Loucy (cell line): ENCODE results near the gene TMEM147.

Source experiments
- H2AFZ ChIP-seq: fragments of 200-600 bp; sonication (generic); 2 replicates; pipeline ENCODE4 v1.6.0; 2016; ENCODE audit warnings: antibody characterized with exemption, mild to moderate bottlenecking, low read length, moderate library complexity
- H3F3A ChIP-seq: fragments of 200-600 bp; 2 replicates; pipeline ENCODE4 v1.6.0; 2016; ENCODE audit warnings: antibody characterized with exemption, low read depth, mild to moderate bottlenecking
- H3K27me3 ChIP-seq: fragments of 200-600 bp; sonication (generic); 2 replicates; pipeline ENCODE4 v1.6.1; 2014; ENCODE audit warnings: low read length, mild to moderate bottlenecking; ENCODE audit not compliant: insufficient read depth, poor library complexity, severe bottlenecking
- H3K36me3 ChIP-seq: fragments of 200-600 bp; sonication (generic); 2 replicates; pipeline ENCODE4 v1.6.1; 2016; ENCODE audit warnings: low read length; ENCODE audit not compliant: insufficient read depth
- H3K4me1 ChIP-seq: fragments of 200-600 bp; sonication (generic); 2 replicates; pipeline ENCODE4 v1.5.1; 2014; ENCODE audit warnings: low read length, mild to moderate bottlenecking; ENCODE audit not compliant: insufficient read depth, poor library complexity, severe bottlenecking
- H3K4me2 ChIP-seq: fragments of 200-600 bp; sonication (generic); 2 replicates; pipeline ENCODE4 v1.6.0; 2014; ENCODE audit warnings: antibody characterized with exemption, low read length, low read depth, mild to moderate bottlenecking; ENCODE audit not compliant: poor library complexity, severe bottlenecking
- H3K4me3 ChIP-seq: fragments of 200-600 bp; sonication (generic); 2 replicates; pipeline ENCODE4 v1.5.1; 2014; ENCODE audit warnings: low read length, mild to moderate bottlenecking, mixed read lengths; ENCODE audit not compliant: poor library complexity, severe bottlenecking
- H3K79me2 ChIP-seq: fragments of 200-600 bp; sonication (generic); 2 replicates; pipeline ENCODE4 v1.6.1; 2014; ENCODE audit warnings: low read length; ENCODE audit not compliant: insufficient read depth
- H3K9ac ChIP-seq: fragments of 200-600 bp; sonication (generic); 2 replicates; pipeline ENCODE4 v1.6.0; 2014; ENCODE audit warnings: mild to moderate bottlenecking, low read depth, low read length, moderate library complexity; ENCODE audit not compliant: poor library complexity, severe bottlenecking
- H3K9me2 ChIP-seq: fragments of 200-600 bp; sonication (generic); replicated peaks from 2 replicates; pipeline ENCODE4 v1.6.1; 2016; ENCODE audit warnings: low read depth, low read length, mixed read lengths
- H3K9me3 ChIP-seq: fragments of 200-600 bp; sonication (generic); 2 replicates; pipeline ENCODE4 v1.6.1; 2014; ENCODE audit warnings: mild to moderate bottlenecking, antibody characterized with exemption, low read length, low read depth; ENCODE audit not compliant: insufficient read depth
- H4K20me1 ChIP-seq: fragments of 200-600 bp; sonication (generic); 2 replicates; pipeline ENCODE4 v1.6.0; 2014; ENCODE audit warnings: antibody characterized with exemption, low read length, mild to moderate bottlenecking; ENCODE audit not compliant: insufficient read depth, poor library complexity, severe bottlenecking
- CTCF ChIP-seq: fragments of 200-600 bp; sonication (generic); conservative IDR thresholded peaks from 2 replicates; pipeline ENCODE4 v1.5.1; 2014; ENCODE audit warnings: mild to moderate bottlenecking, antibody characterized with exemption, low read length
- EZH2phosphoT487 ChIP-seq: fragments of 200-600 bp; IDR thresholded peaks from 2 replicates; pipeline ENCODE4 v1.6.1; 2018; ENCODE audit warnings: antibody characterized with exemption, mild to moderate bottlenecking, moderate library complexity, borderline replicate concordance

TMEM147 gene

GRCh38 chr19:35534803-35535480 is 10.5 kb upstream of the TMEM147 start:
- H3K27me3 ChIP-seq, result no peaks in the 10 kb centered on the region
- H3F3A ChIP-seq, result no peaks in the 10 kb centered on the region
- H4K20me1 ChIP-seq, result no peaks in the 10 kb centered on the region
- H3K4me2 ChIP-seq, result no peak overlapping the region
- no peak overlapping the region for H2AFZ ChIP-seq
- no peaks in the 10 kb centered on the region for H3K9me3 ChIP-seq
- H3K36me3 ChIP-seq, result no peaks in the 10 kb centered on the region
- H3K9me2 ChIP-seq, result no peaks in the 10 kb centered on the region
- no peak for TF ChIP-seq CTCF
- no peak for TF ChIP-seq EZH2phosphoT487
- H3K9ac ChIP-seq, result no peak overlapping the region
- no peaks in the 10 kb centered on the region for H3K79me2 ChIP-seq
- no peak overlapping the region for H3K4me3 ChIP-seq
- H3K4me1 ChIP-seq, result peaks cover 15% of the 10 kb centered on the region

DNA sequence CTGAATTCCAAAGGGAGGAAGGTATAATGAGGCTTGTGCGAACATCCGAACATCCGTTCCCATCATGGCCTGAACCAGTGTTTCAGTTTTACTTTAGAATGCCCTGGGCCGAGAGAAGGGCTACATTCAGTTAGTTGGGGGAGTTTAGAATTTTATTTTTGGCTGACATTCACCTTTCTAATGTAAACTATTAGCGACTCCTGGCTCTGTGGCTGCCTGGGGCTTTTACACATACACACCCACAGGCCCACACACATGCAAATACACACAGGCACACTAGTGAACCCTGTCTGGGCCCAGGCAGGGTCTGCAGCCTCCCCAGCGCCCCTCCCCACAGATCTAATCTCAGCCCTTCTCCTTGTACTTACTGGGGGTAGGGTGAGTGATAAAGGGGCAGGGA is 6.1 kb upstream of the TMEM147 start:
- no peaks in the 10 kb centered on the region for H3K36me3 ChIP-seq
- H2AFZ ChIP-seq, result no peak overlapping the region
- H3F3A ChIP-seq, result no peaks in the 10 kb centered on the region
- H3K79me2 ChIP-seq, result peaks cover 12% of the 10 kb centered on the region
- H3K9ac ChIP-seq, result no peak overlapping the region
- no peak overlapping the region for H3K4me3 ChIP-seq
- TF ChIP-seq EZH2phosphoT487 (no peak), CTCF (no peak)
- H3K4me1 ChIP-seq, result peaks cover 25% of the 10 kb centered on the region
- no peaks in the 10 kb centered on the region for H4K20me1 ChIP-seq
- H3K27me3 ChIP-seq, result no peaks in the 10 kb centered on the region
- no peaks in the 10 kb centered on the region for H3K9me3 ChIP-seq
- no peak overlapping the region for H3K4me2 ChIP-seq
- H3K9me2 ChIP-seq, result no peaks in the 10 kb centered on the region

- no peaks in the 10 kb centered on the region for H4K20me1 ChIP-seq
- no peak overlapping the region for H3K4me2 ChIP-seq
- H3K9me3 ChIP-seq, result no peaks in the 10 kb centered on the region
- peaks cover 17% of the 10 kb centered on the region for H3K79me2 ChIP-seq
- TF ChIP-seq EZH2phosphoT487, result no peak
- H3K9me2 ChIP-seq, result no peaks in the 10 kb centered on the region
- no peaks in the 10 kb centered on the region for H3F3A ChIP-seq
- H3K36me3 ChIP-seq, result no peaks in the 10 kb centered on the region
- H2AFZ ChIP-seq, result no peak overlapping the region
- H3K9ac ChIP-seq, result no peak overlapping the region
- no peaks in the 10 kb centered on the region for H3K27me3 ChIP-seq
- no peak overlapping the region for H3K4me3 ChIP-seq
- peaks cover 30% of the 10 kb centered on the region for H3K4me1 ChIP-seq
Observed at GRCh38 chr19:35539850-35540249, 5.6 kb upstream of the TMEM147 start.

- no peaks in the 10 kb centered on the region for H3F3A ChIP-seq
- H3K9me3 ChIP-seq, result no peaks in the 10 kb centered on the region
- H3K4me2 ChIP-seq, result no peak overlapping the region
- H3K36me3 ChIP-seq, result no peaks in the 10 kb centered on the region
- H3K9ac ChIP-seq, result no peak overlapping the region
- H3K4me1 ChIP-seq, result peaks cover 33% of the 10 kb centered on the region
- H3K9me2 ChIP-seq, result no peaks in the 10 kb centered on the region
- no peak for TF ChIP-seq EZH2phosphoT487
- no peak for TF ChIP-seq CTCF
- no peaks in the 10 kb centered on the region for H3K27me3 ChIP-seq
- H4K20me1 ChIP-seq, result no peaks in the 10 kb centered on the region
- no peak overlapping the region for H2AFZ ChIP-seq
- H3K79me2 ChIP-seq, result peaks cover 23% of the 10 kb centered on the region
- no peak overlapping the region for H3K4me3 ChIP-seq
Observed at GRCh38 chr19:35540356-35540927, 5.0 kb upstream of the TMEM147 start.
